ENCODE data around the gene DCLK1. TPM values are rescaled to one million over a fixed set of nuclear protein-coding genes. Genes with fewer than 3 reads are reported as not detected.
A peak's percentile ranks its signal among the peaks of the same experiment; 100 is the strongest.

DCLK1 gene
- total RNA-seq, 1 experiment from 2014 or later: 1.4 TPM

DNA sequence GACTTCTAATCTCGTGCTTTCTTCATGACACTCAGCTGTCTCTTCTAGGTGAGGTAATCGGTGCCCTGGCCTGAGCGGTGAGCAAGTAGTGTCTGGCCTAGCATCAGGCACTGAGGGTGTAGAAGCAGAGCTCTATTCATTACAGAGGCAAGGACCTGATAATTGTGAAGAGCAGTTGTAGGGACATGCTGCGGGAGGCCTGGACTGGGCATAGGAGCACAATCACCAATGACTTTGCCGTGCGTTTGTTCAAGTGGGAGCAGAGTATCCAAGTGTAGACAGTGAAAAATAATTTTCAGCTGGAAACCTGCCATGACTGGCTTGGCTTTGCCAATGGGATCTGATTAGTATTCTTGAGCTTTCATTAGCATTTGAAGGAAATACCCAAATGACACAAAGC lies 32.1 kb upstream of the DCLK1 start:
- Histone ChIP-seq H3K4me3 (no peak overlapping the region), H3K36me3 (ENCODE audit: low read depth) (no peaks in the 10 kb centered on the region), H3K9me2 (ENCODE audit: insufficient read depth) (no peaks in the 10 kb centered on the region), H3K79me2 (ENCODE audit: low read depth) (no peaks in the 10 kb centered on the region), H3K27me3 (ENCODE audit: insufficient read depth, low read depth) (no peaks in the 10 kb centered on the region), H3K4me1 (replicated peaks; ENCODE audit: insufficient read depth) (peaks cover 30% of the 10 kb centered on the region), H3F3A (ENCODE audit: insufficient read depth, low read depth) (peaks cover 24% of the 10 kb centered on the region), H3K4me2 (peak overlapping the region; percentile 59), H3K27ac (peak overlapping the region; percentile 76), H4K20me1 (ENCODE audit: insufficient read depth) (no peaks in the 10 kb centered on the region), H2AFZ (no peak overlapping the region), H3K9me3 (ENCODE audit: insufficient read depth, low read depth) (no peaks in the 10 kb centered on the region)
- BruUV-seq (replicated peaks): no TSS peak
- no peak for DNase-seq
- intact Hi-C loops (cut with micrococcal nuclease; ENCODE audit: unreplicated experiment): loop anchor here (2.0 kb wide), 1 partner anchor 30 kb away; no protein-coding TSS in a partner anchor
- no peak for TF ChIP-seq EZH2 (IDR thresholded peaks at IDR 0.05; ENCODE audit: low read depth)
- TF ChIP-seq, protein P1, sequence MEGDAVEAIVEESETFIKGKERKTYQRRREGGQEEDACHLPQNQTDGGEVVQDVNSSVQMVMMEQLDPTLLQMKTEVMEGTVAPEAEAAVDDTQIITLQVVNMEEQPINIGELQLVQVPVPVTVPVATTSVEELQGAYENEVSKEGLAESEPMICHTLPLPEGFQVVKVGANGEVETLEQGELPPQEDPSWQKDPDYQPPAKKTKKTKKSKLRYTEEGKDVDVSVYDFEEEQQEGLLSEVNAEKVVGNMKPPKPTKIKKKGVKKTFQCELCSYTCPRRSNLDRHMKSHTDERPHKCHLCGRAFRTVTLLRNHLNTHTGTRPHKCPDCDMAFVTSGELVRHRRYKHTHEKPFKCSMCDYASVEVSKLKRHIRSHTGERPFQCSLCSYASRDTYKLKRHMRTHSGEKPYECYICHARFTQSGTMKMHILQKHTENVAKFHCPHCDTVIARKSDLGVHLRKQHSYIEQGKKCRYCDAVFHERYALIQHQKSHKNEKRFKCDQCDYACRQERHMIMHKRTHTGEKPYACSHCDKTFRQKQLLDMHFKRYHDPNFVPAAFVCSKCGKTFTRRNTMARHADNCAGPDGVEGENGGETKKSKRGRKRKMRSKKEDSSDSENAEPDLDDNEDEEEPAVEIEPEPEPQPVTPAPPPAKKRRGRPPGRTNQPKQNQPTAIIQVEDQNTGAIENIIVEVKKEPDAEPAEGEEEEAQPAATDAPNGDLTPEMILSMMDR (conservative IDR thresholded peaks at IDR 0.05): no peak
- ChIA-PET CTCF (no interaction called here), POLR2A (ENCODE audit: unreplicated experiment) (no interaction called here)

DNA sequence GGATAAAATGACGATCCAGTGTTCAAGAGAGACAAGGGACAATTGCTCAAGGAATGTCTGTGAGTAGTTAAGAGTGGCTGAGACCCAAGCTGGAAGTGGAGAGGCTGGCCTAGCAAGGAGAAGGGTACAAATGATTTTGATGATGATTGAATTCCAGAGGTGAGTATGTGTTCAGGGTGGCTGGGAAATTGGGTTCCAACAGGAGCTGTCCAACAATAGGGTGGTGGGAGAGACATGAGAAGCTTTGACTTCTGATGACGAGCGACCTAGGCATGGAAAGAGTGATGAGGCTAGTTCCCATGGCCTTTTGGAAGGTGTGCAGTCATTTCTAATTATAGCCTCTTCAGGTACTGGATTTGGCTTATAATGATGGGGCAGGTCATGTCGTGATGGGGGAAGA lies 29.1 kb upstream of the DCLK1 start:
- Histone ChIP-seq H3K9me3 (ENCODE audit: insufficient read depth, low read depth) (no peaks in the 10 kb centered on the region), H3K4me1 (replicated peaks; ENCODE audit: insufficient read depth) (peaks cover 40% of the 10 kb centered on the region), H3K79me2 (ENCODE audit: low read depth) (no peaks in the 10 kb centered on the region), H3K36me3 (ENCODE audit: low read depth) (no peaks in the 10 kb centered on the region), H4K20me1 (ENCODE audit: insufficient read depth) (no peaks in the 10 kb centered on the region), H3K9me2 (ENCODE audit: insufficient read depth) (no peaks in the 10 kb centered on the region), H3F3A (ENCODE audit: insufficient read depth, low read depth) (peaks cover 24% of the 10 kb centered on the region), H3K4me2 (no peak overlapping the region), H3K27ac (no peak overlapping the region), H3K4me3 (no peak overlapping the region), H2AFZ (no peak overlapping the region), H3K27me3 (ENCODE audit: insufficient read depth, low read depth) (no peaks in the 10 kb centered on the region)
- no peak for DNase-seq
- intact Hi-C loops (cut with micrococcal nuclease; ENCODE audit: unreplicated experiment): no loop called here
- ChIA-PET POLR2A (ENCODE audit: unreplicated experiment) (no interaction called here), CTCF (no interaction called here)
- TF ChIP-seq, protein P1 (conservative IDR thresholded peaks at IDR 0.05): no peak
- no peak for TF ChIP-seq EZH2 (IDR thresholded peaks at IDR 0.05; ENCODE audit: low read depth)
- BruUV-seq (replicated peaks): no TSS peak

DNA sequence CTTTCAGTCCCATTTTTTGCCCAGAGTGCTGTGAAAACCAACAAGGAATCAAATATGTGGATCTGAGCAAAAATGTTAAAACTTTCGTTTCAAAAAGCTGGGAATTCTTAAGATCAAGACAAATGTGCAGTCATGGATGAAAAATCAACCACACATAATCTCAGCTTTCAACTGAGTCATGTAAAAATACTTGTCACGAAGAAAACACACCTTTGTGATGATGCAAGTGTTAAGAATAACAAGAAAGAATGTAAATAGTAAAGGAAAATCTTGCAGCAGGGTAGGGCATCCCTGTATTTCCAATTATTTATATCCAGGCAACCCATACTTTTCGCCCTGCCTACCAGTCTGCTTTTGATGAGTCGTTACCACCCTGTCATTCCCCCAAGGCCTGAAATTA lies 27.4 kb upstream of the DCLK1 start:
- CTCF ChIA-PET: no interaction called here
- H4K20me1 ChIP-seq (ENCODE audit: insufficient read depth): no peaks in the 10 kb centered on the region
- peak; percentile 3 to 75 for DNase-seq
- H3K9me3 ChIP-seq (ENCODE audit: insufficient read depth, low read depth): no peaks in the 10 kb centered on the region
- H3K4me2 ChIP-seq: peak overlapping the region; percentile 68
- no peak overlapping the region; the same call in 1 of the 2 replicates for H3K4me3 ChIP-seq
- no peak overlapping the region for H2AFZ ChIP-seq
- intact Hi-C loops (cut with micrococcal nuclease; ENCODE audit: unreplicated experiment): no loop called here
- BruUV-seq (replicated peaks): no TSS peak
- no peaks in the 10 kb centered on the region for H3K9me2 ChIP-seq (ENCODE audit: insufficient read depth)
- POLR2A ChIA-PET (ENCODE audit: unreplicated experiment): no interaction called here
- peaks cover 14% of the 10 kb centered on the region; the same call in 1 of the 2 replicates for H3F3A ChIP-seq (ENCODE audit: insufficient read depth, low read depth)
- H3K36me3 ChIP-seq (ENCODE audit: low read depth): no peaks in the 10 kb centered on the region
- H3K27me3 ChIP-seq (ENCODE audit: insufficient read depth, low read depth): no peaks in the 10 kb centered on the region
- TF ChIP-seq EZH2 (IDR thresholded peaks at IDR 0.05; ENCODE audit: low read depth): no peak
- TF ChIP-seq, protein P1 (conservative IDR thresholded peaks at IDR 0.05): no peak
- H3K79me2 ChIP-seq (ENCODE audit: low read depth): no peaks in the 10 kb centered on the region
- peaks cover 28% of the 10 kb centered on the region for H3K4me1 ChIP-seq (replicated peaks; ENCODE audit: insufficient read depth)
- H3K27ac ChIP-seq: peak overlapping the region; percentile 58
